ENCODE results near the gene TAF6. TPM values are rescaled to one million over a fixed set of nuclear protein-coding genes. Genes with fewer than 3 reads are reported as not detected.
A peak's percentile ranks its signal among the peaks of the same experiment; 100 is the strongest.

The TAF6 gene
- total RNA-seq, 4 donors from 2014 or later, result 18.0 to 581 (median 43.9) TPM

- intact Hi-C loops (cut with DNase I; ENCODE audit: low total_unique reads), result loop anchor here (5.0 kb wide), 1 partner anchor 37 kb away; the partner anchor contains the start of gene COPS6
- Histone ChIP-seq H3K27ac (peak overlapping the region; percentile 95 to 97 (median 96)), H3K4me3 (peak overlapping the region in 1 of 4 donors; percentile 73), H3K9me3 (no peaks in the 10 kb centered on the region), H3K27me3 (no peaks in the 10 kb centered on the region), H3K4me1 (peaks cover 6 to 46% (median 42%) of the 10 kb centered on the region in 4 donors), H3K36me3 (no peaks in the 10 kb centered on the region)
- TF ChIP-seq POLR2AphosphoS5 (IDR thresholded peaks at IDR 0.05) (peak in 1 of 3 donors; percentile 20), CTCF (IDR thresholded peaks at IDR 0.05) (no peak)
- DNase-seq, result peak; percentile 50
- in situ Hi-C loops (cut with MboI; ENCODE audit: low pct_ligation_motif_present in 1 of 4, low pct_unique_long_range_greater_than_20kb in 1 of 4, low sequenced_read_pairs in 3 of 4), result loop anchor here in 1 of 4 donors (5.0 kb wide), 1 partner anchor 83 kb away; no protein-coding TSS in a partner anchor
- WGBS, 2 donors (ENCODE audit: low coverage in 1 of 2), result 40 to 62% methylated on average over 3 to 4 of the region's 4 CpGs
Measured at GRCh38 chr7:100124301-100125230, 5.4 kb upstream of the TAF6 start.

- no peak for DNase-seq
- intact Hi-C loops (cut with DNase I; ENCODE audit: low total_unique reads), result no loop called here
- TF ChIP-seq POLR2A (IDR thresholded peaks at IDR 0.05), result no peak
- no peaks in the 10 kb centered on the region for H3K36me3 ChIP-seq
- peaks cover 6 to 45% (median 40%) of the 10 kb centered on the region in 4 donors for H3K4me1 ChIP-seq
- 80 to 100% methylated on average over 1 of the region's 1 CpG for WGBS, 2 donors (ENCODE audit: low coverage in 1 of 2)
- peak overlapping the region in 2 of 4 donors; percentile 4 to 13 for H3K27ac ChIP-seq
- in situ Hi-C loops (cut with MboI; ENCODE audit: low pct_ligation_motif_present in 1 of 4, low pct_unique_long_range_greater_than_20kb in 1 of 4, low sequenced_read_pairs in 3 of 4), result loop anchor here in 1 of 4 donors (5.0 kb wide), 1 partner anchor 85 kb away; no protein-coding TSS in a partner anchor
- H3K27me3 ChIP-seq, result no peaks in the 10 kb centered on the region
- no peak overlapping the region for H3K4me3 ChIP-seq
- no peaks in the 10 kb centered on the region for H3K9me3 ChIP-seq
Measured at GRCh38 chr7:100122568-100122967, 3.4 kb upstream of the TAF6 start.

GRCh38 chr7:100122067-100122466 lies 2.9 kb upstream of the TAF6 start:
- Histone ChIP-seq H3K27ac (peak overlapping the region in 2 of 4 donors; percentile 4 to 13), H3K27me3 (no peaks in the 10 kb centered on the region), H3K4me3 (no peak overlapping the region), H3K36me3 (no peaks in the 10 kb centered on the region), H3K9me3 (no peaks in the 10 kb centered on the region), H3K4me1 (peaks cover 6 to 45% (median 40%) of the 10 kb centered on the region in 4 donors)
- DNase-seq, result no peak
- intact Hi-C loops (cut with DNase I; ENCODE audit: low total_unique reads), result no loop called here
- TF ChIP-seq POLR2AphosphoS5 (IDR thresholded peaks at IDR 0.05) (no peak), CTCF (IDR thresholded peaks at IDR 0.05) (no peak), EP300 (IDR thresholded peaks at IDR 0.05; ENCODE audit: low read depth) (no peak), POLR2A (IDR thresholded peaks at IDR 0.05) (no peak)
- in situ Hi-C loops (cut with MboI; ENCODE audit: low pct_ligation_motif_present in 1 of 4, low pct_unique_long_range_greater_than_20kb in 1 of 4, low sequenced_read_pairs in 3 of 4), result loop anchor here in 1 of 4 donors (5.0 kb wide), 1 partner anchor 85 kb away; no protein-coding TSS in a partner anchor
- WGBS, 2 donors (ENCODE audit: low coverage in 1 of 2), result 32 to 65% methylated on average over 13 of the region's 13 CpGs

GRCh38 chr7:100120733-100121036 lies 1.5 kb upstream of the TAF6 start:
- peak overlapping the region; percentile 88 to 94 (median 90) for H3K27ac ChIP-seq
- WGBS, 2 donors (ENCODE audit: low coverage in 1 of 2), result 36 to 75% methylated on average over 1 of the region's 1 CpG
- H3K4me3 ChIP-seq, result peak overlapping the region in 1 of 4 donors; percentile 78
- H3K4me1 ChIP-seq, result peaks cover 6 to 38% (median 34%) of the 10 kb centered on the region in 4 donors
- no peaks in the 10 kb centered on the region for H3K36me3 ChIP-seq
- no peaks in the 10 kb centered on the region for H3K9me3 ChIP-seq
- TF ChIP-seq EP300 (IDR thresholded peaks at IDR 0.05; ENCODE audit: low read depth) (no peak), POLR2AphosphoS5 (IDR thresholded peaks at IDR 0.05) (no peak), CTCF (IDR thresholded peaks at IDR 0.05) (no peak), POLR2A (IDR thresholded peaks at IDR 0.05) (no peak)
- intact Hi-C loops (cut with DNase I; ENCODE audit: low total_unique reads) (no loop called here), in situ Hi-C loops (cut with MboI; ENCODE audit: low pct_ligation_motif_present in 1 of 4, low pct_unique_long_range_greater_than_20kb in 1 of 4, low sequenced_read_pairs in 3 of 4) (loop anchor here in 1 of 4 donors (5.0 kb wide), 1 partner anchor 87 kb away; no protein-coding TSS in a partner anchor)
- no peaks in the 10 kb centered on the region for H3K27me3 ChIP-seq
- DNase-seq, result no peak

Data from transverse colon (tissue), 4 donors.